ENCODE results near the gene PRR35.

The PRR35 gene

GRCh38 chr16:560204-560700 is at the start of gene PRR35:
PRR35 (plus strand) TSS chr16:560394; CDS start chr16:563295, 2,901 bp downstream.
- no peak for FAIRE-seq
- no peak for DNase-seq (ENCODE audit: extremely low spot score, insufficient read length, low read depth)

GRCh38 chr16:512802-513201 is 47.4 kb upstream of the PRR35 start:
- FAIRE-seq, result no peak

GRCh38 chr16:513950-514349 is 46.2 kb upstream of the PRR35 start:
- FAIRE-seq, result no peak
- DNase-seq (ENCODE audit: extremely low spot score, insufficient read length, low read depth), result no peak

More at GRCh38 chr16:512802-513201, 47.4 kb upstream of the PRR35 start:
- no peak for DNase-seq (ENCODE audit: extremely low spot score, insufficient read length, low read depth)

- FAIRE-seq (no peak), DNase-seq (ENCODE audit: extremely low spot score, insufficient read length, low read depth) (no peak)
These were observed 44.8 kb upstream of the PRR35 start for GRCh38 chr16:515175-515938.

DNA sequence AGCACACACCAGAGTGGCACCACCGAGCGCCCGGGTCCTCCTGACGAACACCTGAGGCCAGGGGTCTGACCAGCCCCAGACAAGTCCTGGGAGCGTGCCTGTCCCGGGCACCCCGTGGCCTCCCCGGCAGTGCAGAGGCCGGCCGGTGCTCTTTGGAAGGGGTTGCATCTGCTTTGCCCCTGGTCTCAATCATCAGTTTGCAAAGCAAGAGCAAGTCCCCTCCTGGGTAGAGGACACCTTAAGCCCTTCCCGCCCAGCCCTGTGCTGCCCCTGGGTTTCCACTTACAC is 44.3 kb upstream of the PRR35 start:
- no peak for FAIRE-seq
- DNase-seq (ENCODE audit: extremely low spot score, insufficient read length, low read depth), result no peak

GRCh38 chr16:516301-516700 is 43.9 kb upstream of the PRR35 start:
- DNase-seq (ENCODE audit: extremely low spot score, insufficient read length, low read depth) (no peak), FAIRE-seq (no peak)

DNA sequence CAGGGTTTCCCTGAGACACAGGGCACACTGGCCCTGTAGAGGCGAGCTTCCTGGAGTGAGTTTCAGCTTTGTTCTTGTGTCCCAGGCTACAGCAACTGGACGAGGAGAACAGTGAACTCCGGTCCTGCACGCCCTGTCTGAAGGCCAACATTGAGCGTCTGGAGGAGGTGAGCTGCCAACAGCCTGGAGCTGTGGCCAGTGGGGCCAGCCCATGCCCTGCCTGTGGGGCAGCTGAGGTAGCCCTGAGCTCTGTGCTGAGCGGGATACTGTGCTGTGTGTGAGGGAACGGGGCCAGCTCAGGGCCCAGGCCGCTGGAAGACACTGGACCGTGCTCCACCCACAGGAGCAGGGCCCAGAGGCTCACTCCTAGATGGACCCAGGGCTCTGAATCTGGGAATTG is 41.3 kb upstream of the PRR35 start:
- no peak for FAIRE-seq
- no peak for DNase-seq (ENCODE audit: extremely low spot score, insufficient read length, low read depth)

- no peak for DNase-seq (ENCODE audit: extremely low spot score, insufficient read length, low read depth)
These were observed 40.8 kb upstream of the PRR35 start for GRCh38 chr16:519425-519824.

GRCh38 chr16:519841-520687 is 40.1 kb upstream of the PRR35 start:
- no peak for DNase-seq (ENCODE audit: extremely low spot score, insufficient read length, low read depth)
- FAIRE-seq, result no peak

More at GRCh38 chr16:519425-519824, 40.8 kb upstream of the PRR35 start:
- no peak for FAIRE-seq

DNA sequence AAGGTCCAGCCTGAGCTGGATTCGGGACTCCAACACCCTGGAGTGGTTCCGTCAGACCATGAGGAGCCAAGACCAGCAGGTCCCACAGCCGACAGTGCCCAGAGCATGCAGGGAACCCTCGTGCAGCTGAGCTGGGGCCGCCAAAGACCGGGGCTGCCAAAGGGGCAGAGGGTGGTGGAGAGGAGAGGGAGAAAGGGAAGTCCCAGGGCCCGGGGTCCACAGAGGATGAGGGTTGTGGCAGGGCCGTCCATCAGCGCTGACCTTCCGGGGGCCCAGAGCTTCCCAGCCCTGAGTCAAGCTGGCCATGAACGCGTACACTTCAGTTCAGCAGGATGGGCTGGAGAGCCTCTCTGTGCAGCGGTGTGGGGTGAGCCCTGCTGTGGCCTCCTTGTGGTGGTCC is 39.3 kb upstream of the PRR35 start:
- FAIRE-seq, result no peak

DNA sequence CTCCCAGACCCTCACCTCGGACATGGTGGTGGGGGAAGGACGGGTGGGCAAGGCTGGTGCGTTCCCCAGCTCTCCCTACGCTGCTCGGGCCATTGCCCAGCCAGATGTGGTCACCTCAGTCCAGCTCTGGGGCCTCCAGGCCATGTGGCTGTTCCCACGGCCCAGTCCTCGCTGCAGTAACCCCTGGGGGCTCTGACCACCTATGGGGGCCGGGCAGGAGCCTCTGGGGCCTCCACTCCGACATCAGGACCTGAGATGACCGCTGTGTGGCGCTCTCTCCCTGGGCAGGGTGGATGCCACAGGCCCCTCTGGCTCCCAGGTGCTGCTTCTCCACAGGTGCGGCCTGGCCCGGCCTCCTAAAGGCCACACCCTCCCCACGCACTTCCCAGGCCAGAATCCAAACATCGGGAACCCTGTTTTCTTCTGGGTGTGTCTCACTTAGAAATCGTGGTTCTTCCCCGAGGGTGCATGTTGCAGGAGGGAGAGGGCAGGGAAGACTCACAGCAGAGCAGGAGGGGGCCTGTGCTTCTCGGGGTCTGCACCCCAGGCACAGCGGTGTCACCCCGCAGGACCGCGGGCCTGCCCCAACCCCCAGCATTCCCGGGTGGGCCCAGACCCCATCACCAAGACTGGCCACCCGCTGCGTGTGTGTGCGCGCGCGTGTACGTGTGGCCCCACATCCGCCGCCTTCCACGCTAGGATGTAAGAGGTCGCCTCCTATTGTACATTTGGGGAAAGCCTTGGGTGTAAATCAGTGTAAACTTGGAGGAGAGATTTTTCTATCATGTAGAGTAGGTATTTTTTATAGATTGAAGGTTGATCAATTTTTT is 38.6 kb upstream of the PRR35 start:
- DNase-seq (ENCODE audit: extremely low spot score, insufficient read length, low read depth) (no peak), FAIRE-seq (no peak)

More for the DNA sequence above, 39.3 kb upstream of the PRR35 start:
- DNase-seq (ENCODE audit: extremely low spot score, insufficient read length, low read depth), result no peak

GRCh38 chr16:522320-523096 is 37.7 kb upstream of the PRR35 start:
- DNase-seq (ENCODE audit: extremely low spot score, insufficient read length, low read depth), result no peak
- FAIRE-seq, result no peak

DNA sequence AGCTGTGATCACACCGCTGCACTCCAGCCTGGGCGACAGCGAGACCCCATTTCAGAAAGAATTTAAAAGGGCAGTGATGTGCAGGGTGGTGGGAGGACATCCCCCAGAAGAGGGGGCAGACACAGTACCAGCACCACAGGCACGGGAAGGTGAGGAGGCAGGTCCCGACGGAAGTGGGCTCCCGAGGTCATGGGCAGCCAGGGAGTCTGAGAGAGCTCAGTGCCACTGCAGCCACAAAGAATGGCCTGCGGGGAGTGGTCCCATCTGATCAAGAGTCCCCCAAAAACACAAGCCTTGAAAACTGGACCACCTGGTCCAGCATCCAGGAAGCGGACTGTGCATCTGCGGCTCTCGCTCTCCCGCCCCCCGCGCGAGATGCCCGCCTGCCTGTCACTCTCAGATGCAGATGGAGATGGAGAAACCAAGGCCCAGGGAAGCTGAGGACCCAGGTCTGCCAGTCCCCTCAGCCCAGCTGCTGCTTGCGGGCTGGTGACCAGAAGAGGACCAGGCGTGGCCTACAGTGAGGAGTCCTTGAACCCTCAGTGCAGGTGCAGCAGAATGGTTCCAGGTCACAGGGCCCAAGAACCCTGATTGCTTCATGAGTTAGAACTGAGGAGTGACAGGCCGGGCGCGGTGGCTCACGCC is 37.0 kb upstream of the PRR35 start:
- DNase-seq (ENCODE audit: extremely low spot score, insufficient read length, low read depth) (no peak), FAIRE-seq (no peak)

DNA sequence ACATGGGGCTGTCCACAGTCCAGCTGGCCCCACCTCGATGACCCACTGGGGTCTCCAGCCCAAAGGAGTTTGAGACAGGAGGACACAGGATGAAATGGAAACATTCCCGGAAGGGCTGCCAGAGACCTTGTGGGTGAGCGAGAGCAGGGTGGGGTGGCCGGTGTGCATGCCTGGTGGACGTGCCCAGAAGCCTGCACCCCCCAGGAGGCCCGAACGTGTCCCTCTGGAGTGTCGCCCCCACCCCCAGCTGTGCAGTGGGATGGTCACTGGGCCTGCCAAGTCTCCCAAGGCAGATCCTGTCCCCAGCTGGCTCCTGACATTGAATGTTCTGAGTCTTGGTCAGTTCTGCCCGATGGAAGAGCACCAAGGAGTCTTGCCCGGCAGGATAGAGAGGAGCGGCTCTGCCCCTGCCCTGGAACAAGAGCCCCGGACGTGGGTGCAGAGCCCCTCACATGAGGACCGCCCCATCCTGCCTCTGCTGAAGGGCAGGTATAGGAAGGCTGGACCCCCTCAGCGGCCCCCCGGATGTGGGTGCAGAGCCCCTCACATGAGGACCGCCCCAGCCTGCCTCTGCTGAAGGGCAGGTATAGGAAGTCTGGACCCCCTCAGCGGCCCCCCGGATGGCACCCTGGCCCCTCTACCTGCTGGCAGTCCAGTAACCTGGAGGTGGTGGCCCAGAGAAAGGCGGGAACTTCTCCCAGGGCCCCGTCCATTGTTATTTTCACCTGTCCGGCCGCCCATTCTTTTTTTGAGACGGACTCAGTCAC is 35.7 kb upstream of the PRR35 start:
- DNase-seq (ENCODE audit: extremely low spot score, insufficient read length, low read depth), result no peak
- FAIRE-seq, result no peak

GRCh38 chr16:525123-525519 is 35.1 kb upstream of the PRR35 start:
- DNase-seq (ENCODE audit: extremely low spot score, insufficient read length, low read depth) (no peak), FAIRE-seq (peak; percentile 36)

DNA sequence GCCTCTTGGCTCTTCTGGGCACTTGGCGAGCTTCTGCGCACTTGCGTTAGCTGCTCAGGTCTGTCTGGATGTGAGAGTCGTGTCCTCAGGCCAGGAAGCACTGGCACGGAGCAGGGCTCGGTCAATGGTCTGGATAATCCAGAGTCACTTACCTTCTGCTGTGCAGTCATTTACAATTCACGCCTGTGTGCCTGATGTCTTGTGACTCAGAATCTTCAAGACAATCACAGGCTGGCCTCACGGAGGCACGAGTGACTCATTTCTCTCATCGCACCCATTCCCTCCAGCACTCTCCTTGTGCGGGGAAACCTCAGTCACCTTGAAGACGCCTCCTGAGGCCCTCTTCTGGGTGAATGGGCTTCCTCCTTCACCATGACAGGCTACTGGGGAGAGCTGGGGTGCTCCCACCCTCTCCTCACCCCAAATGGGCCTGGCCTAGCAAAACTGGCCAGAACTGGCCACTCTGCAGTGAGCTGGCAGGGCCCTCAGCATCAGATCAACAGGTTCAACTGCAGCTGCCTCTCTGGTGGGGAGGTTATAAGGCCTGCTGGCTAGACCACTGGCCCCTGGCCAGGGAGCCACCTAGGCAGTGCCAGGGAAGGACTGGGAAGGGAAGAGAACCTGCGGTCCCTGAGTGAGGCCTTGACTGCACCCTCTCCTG is 34.5 kb upstream of the PRR35 start:
- peak; percentile 87 for FAIRE-seq
- peak; percentile 37 for DNase-seq (ENCODE audit: extremely low spot score, insufficient read length, low read depth)

GRCh38 chr16:526181-527014 is 33.8 kb upstream of the PRR35 start:
- no peak for FAIRE-seq

More at GRCh38 chr16:526181-527014, 33.8 kb upstream of the PRR35 start:
- no peak for DNase-seq (ENCODE audit: extremely low spot score, insufficient read length, low read depth)
